Stimulated activated CD8-positive, alpha-beta memory T cell treated with anti-CD3 and anti-CD28 coated beads, Interleukin-4, amount 100 ng/mL, for 48 hours (primary cell): ENCODE results near the gene C10orf53.
A peak's percentile ranks its signal among the peaks of the same experiment; 100 is the strongest.

ENCODE experiments used
- DNase-seq: peaks from one replicate; pipeline ENCODE4 v3.0.0-alpha.2; 2020

Gene C10orf53, protein sequence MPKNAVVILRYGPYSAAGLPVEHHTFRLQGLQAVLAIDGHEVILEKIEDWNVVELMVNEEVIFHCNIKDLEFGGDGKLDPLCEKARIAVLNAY

DNA sequence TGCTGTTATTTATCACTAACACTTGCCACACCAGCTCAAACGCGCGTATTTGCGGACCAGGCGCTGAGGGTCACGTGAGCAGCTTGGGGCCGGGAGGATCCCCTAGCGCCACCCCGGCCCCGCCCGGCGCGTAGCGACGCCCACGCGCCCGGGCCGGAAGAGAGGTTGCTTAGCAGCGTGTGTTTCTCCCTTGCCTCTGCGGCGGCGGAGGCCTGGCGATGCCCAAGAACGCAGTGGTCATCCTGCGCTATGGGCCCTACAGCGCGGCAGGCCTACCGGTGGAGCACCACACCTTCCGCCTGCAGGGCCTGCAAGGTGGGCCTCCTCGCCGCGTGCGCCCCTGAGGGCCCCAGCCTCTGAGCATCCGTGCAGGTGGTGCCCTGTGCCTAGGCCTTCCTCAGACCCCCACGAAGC is at the start of gene C10orf53:
Gene C10orf53, plus strand, starts transcription at position 172 of the 414 bp plus-strand sequence. Its CDS starts 47 bp downstream, at position 219.
- peak; percentile 43 for DNase-seq

DNA sequence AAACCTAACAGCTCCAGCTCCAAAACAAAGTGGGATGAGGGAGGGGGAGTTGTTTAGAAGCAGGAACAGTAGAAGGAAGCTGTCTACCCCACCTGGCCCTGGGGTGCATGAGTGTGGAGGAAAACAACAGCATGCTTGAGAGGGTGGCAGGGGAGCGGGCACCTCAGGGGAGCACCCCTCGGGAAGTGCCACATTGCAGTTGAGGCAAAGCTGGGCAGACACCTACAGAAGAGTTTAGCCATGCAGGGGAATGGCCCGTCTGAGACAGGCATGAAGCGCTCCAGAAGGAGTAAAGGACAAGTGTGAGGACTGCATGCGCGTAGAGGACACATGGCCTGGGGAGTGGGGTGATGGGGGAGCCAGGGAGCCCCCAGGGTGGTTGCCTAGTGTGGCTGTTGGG is 47.5 kb upstream of the C10orf53 start:
- DNase-seq, result no peak

DNA sequence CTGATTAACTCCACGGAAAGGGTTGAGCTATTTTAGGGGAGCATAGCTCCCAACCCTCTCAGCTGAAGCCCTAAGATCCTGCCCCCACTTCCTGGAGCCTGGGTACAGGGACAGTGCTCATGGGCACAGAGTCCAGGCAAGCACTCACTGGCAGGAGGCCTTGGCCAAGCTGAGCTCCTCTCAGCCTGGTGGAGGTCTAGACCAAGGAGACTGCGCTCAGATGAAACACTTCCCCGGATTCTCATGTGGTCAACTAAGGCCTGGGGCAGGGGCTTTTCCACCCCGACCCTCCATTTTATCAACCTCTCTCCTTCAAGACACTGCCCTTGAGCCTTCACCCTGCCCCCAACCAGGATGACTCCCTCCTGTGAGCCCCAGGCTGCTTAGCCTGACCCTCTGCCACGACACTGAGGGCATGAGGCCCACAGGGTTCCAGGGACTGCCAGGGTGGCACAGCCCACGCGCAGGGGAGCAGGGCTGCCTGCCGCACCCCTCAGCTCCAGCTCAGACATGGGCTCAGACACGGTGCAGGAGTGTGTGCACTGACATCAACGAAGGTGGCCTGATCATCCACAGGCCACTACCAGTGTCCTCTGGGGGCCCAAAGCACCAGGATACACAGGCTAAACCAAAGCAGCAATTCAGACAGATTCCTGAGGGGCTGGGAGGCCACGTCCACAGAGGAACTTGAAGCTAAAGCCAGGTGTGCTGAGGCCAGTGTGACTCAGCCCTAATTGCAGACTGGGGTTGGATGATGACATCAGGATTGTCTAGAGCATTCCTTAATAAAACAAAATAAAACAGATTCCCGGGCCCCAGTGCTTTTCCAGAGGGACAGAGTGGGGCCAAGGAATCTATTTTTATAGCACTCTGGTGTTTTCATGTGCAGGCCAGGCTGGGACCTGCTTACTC is 46.8 kb upstream of the C10orf53 start:
- no peak for DNase-seq

DNA sequence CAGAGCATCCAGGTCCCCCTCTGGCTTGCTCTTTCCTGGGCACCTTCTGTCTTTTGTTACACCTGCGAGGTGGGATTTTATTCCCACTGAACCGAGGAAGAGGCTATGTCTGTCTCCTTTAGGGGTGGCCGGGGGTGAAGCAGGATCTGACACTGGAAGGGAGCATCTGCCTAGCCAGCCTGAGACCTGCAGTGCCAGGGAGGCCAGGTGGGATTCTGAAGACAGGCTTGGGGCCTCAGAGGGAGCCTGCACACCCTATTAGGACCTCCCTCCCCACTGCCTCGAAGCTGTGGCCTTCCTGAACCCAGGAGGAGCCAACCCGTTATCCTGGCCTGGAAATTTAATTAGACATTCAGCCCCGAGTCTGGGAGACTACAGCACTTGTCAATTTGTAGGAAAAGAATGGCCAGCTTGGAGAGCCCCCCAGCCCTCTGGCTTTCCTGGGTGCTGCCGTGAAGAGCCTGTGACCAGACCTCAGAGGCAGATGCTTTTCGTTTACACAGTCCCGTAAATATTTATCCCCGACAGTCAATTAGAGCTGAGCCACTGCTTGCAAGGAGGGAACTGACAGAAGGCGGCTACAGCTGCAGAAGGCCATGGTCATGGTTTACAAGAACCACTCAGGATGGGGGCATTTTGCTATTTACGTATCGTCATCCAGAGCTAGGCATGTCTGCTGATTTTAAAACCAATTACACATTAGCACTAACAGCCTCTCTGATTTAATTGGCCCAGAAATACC is 46.0 kb upstream of the C10orf53 start:
- no peak for DNase-seq

DNA sequence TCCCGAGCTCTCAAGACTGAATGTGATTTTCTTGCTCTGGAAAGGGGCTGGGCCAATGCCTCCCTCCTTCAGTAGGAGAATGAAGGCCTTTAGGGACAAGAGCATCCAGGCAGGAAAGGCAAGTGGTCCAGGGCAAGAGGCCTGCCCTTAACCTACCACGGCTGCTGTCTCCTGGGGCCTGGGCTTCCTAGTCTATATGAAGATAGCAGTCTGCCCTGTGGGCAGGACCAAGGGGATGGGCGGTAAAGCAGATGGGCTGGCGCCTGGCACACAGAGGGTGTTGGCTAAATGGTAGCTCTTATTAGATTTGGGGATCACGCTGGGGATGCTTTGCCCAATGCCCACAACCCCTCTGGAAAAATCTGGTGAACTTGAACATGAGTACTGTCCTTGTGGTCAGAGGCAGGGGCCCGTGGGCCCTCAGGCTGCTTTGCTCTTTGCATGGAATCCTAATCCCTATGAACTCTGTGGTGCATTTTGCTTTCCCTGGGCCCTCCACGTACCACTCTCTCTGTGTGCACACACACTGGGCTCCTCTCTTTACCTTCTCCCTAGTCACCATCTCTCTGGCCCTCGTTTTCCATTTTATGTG is 45.3 kb upstream of the C10orf53 start:
- no peak for DNase-seq

DNA sequence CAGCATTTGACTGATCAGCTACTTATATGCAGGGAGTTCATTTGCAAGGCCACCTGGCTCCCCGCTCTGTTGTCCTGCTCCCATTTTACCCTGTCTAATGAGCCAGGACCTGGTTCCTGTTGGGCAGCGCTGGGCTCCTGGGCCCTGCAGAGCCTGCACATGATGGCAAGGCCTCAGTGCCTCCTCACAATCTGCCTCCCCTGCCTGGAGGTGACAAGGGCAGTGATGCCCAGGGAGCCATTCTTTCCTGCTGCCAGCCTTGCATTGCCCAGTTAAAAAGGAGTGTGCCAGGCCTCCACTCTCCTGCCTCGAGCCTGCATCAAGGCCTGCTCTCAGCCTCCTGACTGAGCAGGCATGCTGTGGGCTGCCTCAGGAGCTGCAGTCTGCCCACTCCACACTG is 37.1 kb upstream of the C10orf53 start:
- no peak for DNase-seq

DNA sequence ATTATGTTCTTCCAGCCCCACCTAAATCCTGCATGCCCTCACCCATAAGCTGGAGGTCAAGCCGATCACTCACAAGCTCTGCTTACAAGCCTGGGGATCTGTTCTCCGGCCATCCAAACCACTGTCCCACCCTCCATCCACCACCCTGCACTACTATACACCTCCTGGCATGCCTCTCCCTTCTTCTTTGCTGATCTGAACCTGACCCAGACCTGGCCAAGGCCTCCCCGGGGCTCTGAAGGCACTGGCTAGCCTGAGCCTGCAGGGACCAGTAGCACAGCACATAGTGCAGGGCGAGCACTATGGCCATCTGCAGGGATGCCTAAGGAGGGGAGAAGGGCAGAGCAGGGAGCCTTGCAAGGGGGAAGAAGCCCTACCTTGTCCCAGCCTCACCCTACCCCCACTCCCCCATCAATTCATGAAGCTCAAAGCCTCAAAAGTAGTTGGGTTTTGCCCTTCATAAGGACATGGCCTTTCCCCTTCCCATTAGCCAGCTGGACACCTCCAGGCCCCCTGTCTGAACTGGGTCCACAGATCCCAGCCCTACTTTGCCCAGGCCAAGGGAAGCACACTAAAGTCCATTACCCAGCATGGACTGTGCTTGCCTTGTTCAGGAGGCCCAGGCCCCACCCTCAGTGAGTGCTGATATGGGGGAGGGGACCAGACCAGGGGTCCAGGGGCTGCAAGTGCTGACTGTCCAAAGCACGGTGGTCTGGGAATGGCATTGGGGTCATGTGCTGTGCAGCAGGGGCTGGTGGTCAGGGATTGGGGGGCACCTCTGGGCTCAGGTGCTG is 36.0 kb upstream of the C10orf53 start:
- no peak for DNase-seq

DNA sequence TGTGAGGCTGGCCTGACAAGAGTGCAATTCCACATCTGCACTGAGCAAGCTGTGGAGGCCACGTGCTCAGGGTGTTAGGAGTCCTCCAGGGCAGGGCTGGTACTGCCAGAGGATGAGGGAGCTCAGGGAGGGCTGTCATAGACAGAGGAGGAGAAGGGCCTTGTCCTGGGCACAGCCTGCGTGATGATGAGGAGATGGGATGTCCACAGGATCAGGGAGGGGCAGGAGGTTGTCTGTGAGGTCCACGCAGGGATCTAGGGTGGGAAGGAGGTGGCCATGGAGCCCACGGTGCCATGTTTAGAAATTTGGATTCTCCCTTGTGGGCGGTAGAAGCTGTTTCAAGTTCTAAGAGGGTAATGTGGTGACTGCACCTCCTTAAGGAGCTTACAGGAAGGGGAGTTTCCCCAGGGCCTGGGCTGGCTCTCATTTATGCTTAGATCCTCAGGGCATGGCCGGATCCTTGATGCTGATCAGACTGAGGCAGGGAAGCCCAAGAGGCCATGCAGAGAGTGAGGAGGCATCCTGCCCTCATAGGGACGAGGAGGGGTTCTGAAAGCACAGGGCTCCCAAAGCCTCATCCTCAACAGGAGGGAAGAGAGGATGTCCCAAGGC is 35.3 kb upstream of the C10orf53 start:
- no peak for DNase-seq

DNA sequence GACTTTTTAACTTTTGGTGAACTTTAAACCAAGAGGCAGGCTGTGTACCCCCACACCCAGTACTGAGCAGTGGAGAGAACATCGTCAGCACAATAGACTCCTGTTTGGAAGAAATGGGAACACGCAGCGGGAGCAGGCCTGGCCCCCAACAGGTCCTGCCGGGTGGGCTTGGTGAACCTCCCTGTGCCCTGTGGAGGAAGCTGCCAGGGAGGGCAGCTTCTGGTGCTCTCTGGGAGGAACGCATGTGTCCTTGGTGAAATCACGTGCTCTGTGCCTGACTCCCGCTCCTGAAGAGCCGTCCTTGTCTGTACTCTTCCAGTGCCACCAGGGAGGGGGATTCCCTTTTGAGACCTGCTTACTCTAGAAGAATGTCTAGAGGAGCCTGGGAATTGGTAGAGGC is 34.0 kb upstream of the C10orf53 start:
- no peak for DNase-seq

DNA sequence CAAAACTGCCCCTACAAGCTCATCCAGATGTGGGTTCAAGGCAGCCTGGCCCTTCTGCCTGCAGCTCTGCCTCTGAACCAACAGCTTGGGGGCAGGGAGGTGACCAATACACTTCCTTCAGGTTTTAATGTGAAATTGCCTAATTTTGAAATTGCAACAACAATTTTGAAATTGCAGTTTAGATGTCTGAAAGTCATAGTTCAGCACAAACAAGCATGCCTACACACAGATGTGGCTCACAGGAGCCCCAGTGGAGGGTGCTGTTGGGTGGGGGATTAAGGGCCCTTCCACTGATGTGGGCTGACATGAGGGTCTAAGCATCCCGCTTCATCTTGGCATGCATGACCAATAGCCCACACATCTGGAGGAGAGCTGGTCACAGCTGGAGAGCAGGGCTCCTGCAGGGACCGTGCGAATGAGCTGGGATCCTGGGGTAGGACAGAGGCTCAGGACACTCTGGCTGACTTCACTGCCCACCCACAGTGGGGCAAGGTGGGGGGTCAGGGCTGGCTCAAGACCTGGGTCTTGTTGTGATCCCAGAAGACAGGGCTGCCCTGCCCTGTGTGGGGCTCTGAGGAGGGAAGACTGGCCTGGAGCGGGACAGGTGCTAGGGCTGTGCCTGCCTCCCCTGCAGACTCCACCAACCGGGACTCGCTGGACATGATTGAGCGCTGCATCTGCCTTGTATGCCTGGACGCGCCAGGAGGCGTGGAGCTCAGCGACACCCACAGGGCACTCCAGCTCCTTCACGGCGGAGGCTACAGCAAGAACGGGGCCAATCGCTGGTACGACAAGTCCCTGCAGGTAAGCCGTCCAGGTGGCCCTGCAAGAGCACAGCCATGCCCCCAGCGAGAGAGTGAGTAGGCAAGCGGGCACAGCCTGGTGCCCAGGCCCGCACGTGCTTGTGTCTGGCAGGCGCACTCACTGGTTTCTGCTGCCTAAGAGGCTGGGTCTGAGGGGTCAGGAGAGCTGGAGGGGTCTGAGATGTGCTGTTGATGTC is 33.3 kb upstream of the C10orf53 start:
- DNase-seq, result no peak

DNA sequence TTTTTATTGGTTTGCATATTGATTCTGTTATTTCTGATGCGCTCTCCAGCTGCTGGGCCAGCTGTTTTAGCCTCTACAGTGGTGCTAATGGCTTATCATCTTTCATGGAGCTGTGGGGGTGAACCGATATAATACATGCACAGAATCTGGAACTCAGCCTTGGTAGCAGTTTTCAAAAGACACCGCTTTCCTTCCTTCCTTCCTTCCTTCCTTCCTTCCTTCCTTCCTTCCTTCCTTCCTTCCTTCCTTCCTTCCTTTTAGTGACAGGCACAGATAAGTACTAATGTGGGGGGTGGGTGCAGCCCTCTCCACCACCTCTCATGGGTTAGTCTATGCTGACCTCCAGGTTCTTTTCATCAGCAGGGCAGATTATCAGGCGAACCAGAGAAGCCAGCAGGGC is 31.9 kb upstream of the C10orf53 start:
- DNase-seq, result no peak

DNA sequence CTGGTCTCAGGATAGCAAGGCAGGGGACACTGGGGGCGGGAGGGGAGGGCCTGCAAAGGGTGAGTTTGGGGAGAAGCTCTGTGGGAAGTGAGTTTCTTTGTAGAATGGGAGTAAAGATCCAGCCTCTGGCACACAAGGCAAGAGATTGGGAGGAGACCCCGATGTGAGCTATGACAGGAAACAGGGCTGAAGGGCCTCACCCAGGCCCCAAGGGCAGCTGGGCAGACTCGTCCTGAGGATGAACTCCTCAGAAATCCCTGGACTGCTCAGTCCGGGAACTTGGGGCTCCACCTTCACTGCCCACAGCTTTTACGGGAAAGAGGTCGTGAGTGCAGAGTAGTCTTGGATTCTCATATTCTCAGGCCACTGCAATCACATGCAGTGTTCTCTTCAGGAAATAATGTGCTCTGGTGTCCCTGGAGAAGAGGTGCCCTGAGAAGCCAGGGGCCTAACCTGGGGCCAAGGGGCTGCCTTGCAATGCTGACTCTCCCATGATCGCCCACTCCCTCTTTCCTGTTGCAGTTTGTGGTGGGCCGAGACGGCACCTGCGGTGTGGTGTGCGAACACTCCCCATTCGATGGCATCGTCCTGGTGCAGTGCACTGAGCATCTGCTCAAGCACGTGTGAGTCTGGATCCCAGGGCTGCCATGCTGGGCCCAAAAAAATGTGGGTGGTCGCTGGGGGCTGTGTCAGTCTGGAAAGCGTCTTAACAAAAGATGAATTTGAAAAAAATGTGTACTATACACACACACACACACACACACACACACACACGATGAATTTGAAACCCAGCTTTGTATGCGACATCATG is 31.3 kb upstream of the C10orf53 start:
- DNase-seq, result no peak

DNA sequence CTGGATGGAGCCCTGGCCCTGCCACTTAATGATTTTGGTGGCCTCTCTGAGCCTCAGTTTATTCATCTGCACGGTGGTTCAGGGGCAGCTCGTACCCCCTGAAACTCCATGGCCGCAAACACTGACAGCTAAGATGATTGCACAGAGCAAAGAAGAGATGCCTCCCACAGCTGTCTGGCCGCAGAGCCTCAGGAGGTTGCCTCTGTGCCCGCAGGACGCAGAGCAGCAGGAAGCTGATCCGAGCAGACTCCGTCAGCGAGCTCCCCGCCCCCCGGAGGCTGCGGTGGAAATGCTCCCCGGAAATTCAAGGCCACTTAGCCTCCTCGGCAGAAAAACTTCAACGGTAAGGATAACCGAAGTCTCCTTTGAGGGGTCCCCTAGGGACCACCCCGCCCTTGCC is 30.2 kb upstream of the C10orf53 start:
- DNase-seq, result peak; percentile 49

DNA sequence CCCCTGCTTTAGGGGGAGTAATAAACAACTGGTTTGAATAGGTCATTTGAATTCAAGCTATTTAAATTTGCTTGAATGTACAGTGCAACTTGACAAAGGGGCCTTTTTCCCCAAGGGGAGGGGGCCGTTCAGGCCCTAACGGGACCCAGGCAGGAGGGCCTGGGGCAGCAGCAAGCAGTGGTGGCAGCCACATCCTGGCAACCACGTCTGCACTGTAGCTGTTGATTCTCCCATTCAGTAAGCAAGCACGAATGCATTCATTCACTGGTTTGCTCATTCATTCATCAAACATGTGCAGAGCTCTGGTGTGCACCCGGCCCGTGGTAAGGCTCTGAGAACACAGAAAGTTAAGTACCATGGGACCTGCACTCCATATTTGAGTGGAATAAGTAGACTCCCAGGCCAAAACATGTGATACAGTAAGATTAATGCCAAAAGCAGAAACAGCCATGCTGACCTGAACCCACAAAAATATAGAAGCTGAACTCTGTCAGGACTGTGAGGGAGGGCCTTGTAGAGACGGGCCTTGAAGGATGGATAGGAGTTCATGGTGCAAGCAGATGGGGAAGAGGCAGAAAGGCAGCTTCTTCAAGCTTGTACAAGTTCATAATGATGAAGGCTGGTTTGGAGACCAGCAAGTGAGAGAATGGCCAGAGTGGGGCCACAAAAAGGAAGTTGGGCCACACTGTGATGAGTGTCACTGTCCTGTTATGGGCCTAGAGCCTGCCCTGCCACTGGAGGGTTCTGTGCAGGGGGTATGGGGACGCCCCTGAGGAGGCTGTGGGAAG is 29.3 kb upstream of the C10orf53 start:
- DNase-seq, result no peak

DNA sequence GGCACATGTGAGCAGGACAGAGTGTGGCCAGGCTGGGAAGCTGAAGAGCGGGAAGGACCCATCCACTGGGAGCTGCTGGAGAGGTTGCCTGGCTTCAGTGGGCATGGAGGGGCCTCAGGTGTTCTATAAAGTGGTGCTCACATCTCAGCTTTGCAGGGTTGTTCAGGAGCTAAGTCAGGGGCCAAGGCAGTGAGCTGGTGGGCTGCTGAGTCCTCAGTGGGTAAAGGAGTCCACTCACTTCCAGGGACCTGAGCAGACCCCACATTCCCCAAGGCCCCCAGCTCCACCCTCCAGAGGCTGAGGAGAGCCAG is 28.8 kb upstream of the C10orf53 start:
- DNase-seq, result no peak

DNA sequence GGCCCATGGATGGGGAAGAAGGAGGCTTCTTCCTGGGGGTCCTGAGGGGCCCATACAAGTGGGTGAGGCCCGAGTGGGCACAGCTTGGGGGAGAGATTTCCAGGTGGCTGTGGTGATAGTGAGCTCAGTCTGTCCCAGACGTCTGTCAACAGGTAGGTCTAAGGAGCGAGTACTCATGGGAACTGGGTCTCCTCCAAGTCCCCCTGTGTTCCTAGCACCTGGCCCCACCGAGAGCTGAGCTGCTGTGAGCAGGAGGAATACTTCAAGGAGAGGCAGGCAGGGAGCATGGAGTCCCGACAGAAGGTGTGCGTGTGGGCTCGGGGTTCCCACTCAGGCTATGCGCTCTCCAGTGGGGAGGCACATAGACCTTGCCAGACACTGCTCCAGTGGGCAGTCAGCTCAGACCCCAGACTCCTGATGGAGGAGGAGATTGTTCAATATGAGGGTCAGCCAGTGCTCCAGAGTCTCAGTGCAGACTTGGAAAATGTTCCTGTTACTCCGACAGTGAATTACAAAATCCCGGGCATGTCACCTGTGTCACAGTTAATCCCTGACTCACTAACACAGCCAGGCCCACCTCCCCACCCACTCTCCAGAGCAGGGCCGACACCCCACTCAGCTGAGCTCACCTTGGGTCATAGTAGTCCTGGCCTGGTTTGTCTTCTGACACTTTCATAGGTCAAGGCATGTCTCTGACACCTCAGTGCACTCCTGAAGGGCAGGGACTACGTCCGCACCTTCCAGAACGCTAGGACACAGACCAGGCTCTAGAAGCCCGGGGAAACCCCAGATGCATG is 28.2 kb upstream of the C10orf53 start:
- DNase-seq, result no peak

DNA sequence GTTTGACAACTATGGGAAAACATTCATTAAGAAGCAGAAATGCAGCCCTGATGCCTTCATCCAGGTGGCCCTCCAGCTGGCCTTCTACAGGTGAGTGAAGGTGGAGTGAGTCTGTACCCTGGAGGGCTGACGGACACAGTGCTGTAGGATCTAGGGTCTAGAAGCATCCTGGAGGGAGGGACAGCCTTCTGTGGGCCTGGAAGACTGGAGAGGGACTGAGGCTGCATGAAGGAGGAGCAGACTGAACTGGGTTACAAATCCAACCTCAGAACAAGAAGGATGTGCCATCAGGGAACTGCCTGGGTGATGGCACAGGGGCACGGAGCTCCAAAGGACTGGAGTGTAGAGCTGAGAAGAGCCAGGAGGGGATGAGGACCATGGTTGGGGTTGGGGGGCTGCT is 27.5 kb upstream of the C10orf53 start:
- no peak for DNase-seq
